D341Med (cell line): ENCODE results near the gene FOXK1.
"Not testable (repeated sequence)": the region's sequence is repeated elsewhere in the genome, so short reads cannot be mapped to it uniquely, and the experiment has no call there.

ENCODE experiments used
- DNase-seq: peaks from one replicate; pipeline ENCODE4 v3.0.0; 2012; ENCODE audit warnings: low spot score

Gene FOXK1

DNA sequence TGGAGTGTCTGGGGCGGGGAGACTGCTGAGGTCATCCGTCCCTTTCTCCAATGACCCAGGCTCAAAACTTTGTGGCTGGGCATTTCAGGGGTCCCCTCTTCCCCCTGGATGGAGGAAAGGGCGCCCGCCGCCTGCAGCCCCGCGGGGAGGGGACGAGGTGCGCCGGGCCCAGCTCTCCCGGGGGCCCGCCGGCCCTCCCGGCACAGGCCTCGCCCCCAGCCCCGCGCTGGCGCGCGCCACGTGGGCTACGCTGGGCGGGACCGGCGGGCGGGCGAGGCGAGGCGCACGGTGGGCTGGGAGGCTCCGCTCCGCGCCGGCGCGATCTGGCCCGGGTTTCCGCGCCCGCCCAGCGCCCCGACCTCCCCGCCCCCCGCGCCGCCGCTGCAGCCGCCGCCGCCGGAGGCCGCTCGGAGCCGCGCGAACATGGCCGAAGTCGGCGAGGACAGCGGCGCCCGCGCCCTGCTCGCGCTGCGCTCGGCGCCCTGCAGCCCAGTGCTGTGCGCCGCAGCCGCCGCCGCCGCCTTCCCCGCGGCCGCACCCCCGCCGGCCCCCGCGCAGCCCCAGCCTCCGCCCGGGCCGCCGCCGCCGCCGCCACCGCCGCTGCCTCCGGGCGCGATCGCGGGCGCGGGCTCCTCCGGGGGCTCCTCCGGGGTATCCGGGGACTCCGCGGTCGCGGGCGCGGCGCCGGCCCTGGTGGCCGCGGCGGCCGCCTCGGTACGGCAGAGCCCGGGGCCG is at the start of gene FOXK1:
Gene FOXK1 (plus strand): TSS at position 410 of the 735 bp plus-strand sequence. CDS start 14 bp downstream, at position 424.
- peak; percentile 98 for DNase-seq

GRCh38 chr7:4633012-4633411 is 49.1 kb upstream of the FOXK1 start:
- DNase-seq = no peak

- no peak for DNase-seq
Measured at GRCh38 chr7:4634166-4634565, 47.9 kb upstream of the FOXK1 start.

GRCh38 chr7:4638781-4639575 is 43.1 kb upstream of the FOXK1 start:
- DNase-seq = no peak

GRCh38 chr7:4641091-4641666 is 40.9 kb upstream of the FOXK1 start:
- no peak for DNase-seq

DNA sequence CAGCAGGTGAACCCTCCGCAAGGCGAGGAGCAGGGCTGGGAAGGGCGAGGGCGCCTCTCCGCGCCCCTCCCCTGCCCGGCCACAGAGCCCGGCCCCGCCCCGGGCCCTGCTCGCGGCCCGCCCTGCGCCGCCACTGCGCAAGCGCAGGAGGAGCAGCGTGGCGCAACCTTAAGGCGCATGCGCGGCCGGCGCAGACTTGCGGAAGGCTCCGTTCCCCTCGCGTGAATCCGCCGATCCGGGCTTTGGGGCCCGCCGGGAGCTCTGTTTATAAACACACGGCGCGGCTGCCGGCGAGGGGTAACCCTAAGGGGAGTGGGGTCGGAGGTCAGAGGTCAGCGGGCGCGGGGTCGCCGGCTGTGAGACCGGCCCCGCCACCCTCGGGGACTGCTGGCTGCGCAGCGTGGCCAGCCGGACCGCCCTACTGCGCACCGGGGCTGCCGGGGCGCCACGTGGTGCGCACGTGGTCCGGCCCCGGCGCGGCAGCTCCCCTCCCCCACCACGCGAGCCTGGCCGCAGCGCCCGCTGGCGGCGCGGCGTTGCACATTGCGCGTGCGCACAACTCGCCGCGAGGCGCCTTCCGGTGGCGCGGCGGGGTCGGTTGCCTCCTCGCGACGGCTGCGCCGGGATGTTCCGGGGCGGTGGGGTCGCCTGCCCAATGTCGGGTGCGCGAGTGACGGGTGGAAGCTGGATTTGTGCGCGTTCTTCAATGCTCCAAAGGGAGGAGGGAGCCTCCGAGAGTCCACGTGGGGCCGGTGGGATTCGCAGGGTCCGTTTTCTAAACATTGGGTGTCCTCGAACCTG is 40.2 kb upstream of the FOXK1 start:
- DNase-seq = peak; percentile 99

GRCh38 chr7:4642468-4643203 is 39.5 kb upstream of the FOXK1 start:
- DNase-seq = no peak

- DNase-seq = not testable (repeated sequence)
Measured at GRCh38 chr7:4643204-4643471, 39.0 kb upstream of the FOXK1 start.

DNA sequence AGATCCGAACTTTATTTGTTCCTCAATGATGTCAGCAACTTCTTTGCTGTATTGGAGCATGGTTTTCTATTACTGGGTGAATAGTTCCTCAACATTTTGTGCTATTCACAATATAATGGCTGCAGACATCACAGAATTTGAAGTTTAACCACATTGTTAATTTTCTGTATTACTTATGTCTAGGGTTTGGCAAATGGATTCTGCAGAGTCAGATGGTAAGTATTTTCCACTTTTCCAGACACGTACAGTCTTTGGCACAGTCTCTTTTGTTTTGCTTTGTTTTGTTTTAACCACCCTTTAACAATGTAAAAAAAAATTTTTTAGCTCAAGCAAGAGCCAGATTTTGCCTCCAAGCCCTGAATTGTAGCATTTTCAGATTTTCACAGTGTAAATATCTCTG is 36.8 kb upstream of the FOXK1 start:
- no peak for DNase-seq

GRCh38 chr7:4648111-4648510 is 34.0 kb upstream of the FOXK1 start:
- no peak for DNase-seq

- peak; percentile 73 for DNase-seq
Measured at GRCh38 chr7:4650433-4651047, 31.6 kb upstream of the FOXK1 start.

- no peak for DNase-seq
Measured at GRCh38 chr7:4653771-4654170, 28.3 kb upstream of the FOXK1 start.

- DNase-seq = no peak
Measured at GRCh38 chr7:4655311-4655710, 26.8 kb upstream of the FOXK1 start.

GRCh38 chr7:4655896-4656295 is 26.2 kb upstream of the FOXK1 start:
- no peak for DNase-seq

- no peak for DNase-seq
Measured at GRCh38 chr7:4657640-4658417, 24.3 kb upstream of the FOXK1 start.

DNA sequence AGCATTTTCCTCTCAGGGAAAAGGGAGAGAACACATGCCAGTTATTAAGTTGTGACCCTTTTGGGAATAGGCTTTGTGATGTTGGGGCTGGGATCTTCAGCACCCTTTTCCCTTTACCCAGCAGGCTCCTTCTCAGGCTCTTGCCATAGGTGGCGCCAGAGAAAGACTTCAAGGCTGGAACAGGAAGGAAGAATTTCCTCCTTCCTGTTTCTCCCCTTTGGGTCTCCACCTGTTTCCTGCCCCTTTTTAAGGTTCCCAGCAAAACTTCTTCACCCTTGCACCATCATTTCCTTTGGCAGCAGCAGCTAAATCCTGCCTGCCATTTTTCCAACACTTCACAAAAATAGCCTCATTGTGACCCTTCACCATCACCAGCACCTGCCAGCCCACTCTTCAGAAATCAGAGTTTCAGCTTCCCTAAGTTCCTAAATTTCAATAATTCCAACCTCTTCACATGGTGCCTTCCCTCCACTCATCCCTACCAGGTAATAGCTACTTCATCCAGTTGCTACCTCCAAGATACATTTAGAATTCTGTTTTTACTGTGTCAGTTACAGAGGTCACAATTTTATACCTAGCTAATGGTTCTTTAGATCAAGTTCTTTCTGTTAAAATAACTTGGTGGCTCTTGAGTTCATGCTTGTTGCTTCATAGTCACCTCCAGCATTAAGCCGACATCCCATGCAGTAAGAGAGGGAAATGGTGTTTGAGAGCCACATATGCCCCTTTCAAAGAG is 22.4 kb upstream of the FOXK1 start:
- DNase-seq = peak; percentile 62

- DNase-seq = no peak
Measured at GRCh38 chr7:4661871-4662270, 20.2 kb upstream of the FOXK1 start.

- DNase-seq = no peak
Measured at GRCh38 chr7:4663239-4664018, 18.7 kb upstream of the FOXK1 start.

DNA sequence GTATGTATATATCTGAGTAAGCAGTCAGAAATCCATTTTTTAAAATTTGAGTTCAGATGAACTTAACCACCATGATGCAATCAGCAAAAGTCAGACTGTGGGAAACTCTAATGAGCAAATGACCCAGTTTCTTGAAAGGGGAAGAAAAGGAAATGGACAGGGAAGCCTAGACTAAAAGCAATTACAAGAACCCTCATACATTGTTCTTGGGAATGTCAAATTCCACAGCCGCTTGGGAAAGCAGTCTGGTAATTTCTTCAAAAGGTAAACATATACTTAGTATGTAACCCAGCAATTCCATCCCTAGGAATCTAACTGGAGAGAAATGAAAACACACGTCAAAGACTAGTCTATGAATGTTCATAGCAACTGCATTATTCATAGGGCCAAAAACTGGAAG is 16.4 kb upstream of the FOXK1 start:
- DNase-seq = no peak
